Measurements from ENCODE around the gene CRB3.
A peak's percentile ranks its signal among the peaks of the same experiment; 100 is the strongest.

DNA sequence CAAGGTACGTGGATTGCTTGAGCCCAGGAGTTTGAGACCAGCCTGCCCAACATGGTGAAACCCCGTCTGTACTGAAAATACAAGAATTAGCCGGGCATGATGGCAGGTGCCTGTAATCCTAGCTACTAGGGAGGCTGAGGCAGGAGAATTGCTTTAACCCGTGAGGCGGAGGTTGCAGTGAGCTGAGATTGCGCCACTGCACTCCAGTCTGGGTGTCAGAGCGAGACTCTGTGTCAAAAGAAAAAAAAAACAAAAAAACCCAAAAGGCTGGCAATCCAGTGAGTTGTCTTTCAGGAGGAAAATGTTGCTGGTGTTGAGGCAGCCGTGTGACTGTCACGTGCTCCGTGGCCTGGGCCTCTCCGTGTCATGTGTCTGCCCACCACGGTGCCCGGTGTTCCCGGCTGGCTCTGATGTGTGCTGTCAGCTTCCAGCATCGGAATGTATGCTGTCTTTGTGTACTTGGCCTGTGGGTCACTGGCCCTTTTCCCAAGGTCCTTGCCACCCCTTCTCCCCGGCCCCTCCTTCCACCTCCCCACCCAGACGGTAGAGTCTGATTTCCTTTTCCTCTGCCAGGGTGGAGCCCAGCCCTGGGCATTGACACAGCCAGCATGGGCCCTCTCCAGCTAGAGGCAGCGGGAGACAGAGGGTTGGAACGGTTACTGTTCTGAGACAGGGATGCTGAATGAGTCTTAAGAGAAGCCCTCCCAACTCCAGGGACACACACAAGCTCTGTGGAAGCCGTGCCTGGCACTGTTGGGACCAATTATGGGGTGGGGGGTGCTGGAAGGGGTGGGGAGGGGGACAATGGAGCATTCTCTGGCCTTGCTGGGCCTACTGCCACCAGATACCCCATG is 45.3 kb downstream of the CRB3 start:
- TF ChIP-seq, protein P1, sequence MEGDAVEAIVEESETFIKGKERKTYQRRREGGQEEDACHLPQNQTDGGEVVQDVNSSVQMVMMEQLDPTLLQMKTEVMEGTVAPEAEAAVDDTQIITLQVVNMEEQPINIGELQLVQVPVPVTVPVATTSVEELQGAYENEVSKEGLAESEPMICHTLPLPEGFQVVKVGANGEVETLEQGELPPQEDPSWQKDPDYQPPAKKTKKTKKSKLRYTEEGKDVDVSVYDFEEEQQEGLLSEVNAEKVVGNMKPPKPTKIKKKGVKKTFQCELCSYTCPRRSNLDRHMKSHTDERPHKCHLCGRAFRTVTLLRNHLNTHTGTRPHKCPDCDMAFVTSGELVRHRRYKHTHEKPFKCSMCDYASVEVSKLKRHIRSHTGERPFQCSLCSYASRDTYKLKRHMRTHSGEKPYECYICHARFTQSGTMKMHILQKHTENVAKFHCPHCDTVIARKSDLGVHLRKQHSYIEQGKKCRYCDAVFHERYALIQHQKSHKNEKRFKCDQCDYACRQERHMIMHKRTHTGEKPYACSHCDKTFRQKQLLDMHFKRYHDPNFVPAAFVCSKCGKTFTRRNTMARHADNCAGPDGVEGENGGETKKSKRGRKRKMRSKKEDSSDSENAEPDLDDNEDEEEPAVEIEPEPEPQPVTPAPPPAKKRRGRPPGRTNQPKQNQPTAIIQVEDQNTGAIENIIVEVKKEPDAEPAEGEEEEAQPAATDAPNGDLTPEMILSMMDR (IDR thresholded peaks at IDR 0.05): peak in 1 of 3 donors; percentile 33
- TF ChIP-seq POLR2A (IDR thresholded peaks at IDR 0.05): no peak

Data from lower leg skin (tissue), 3 donors.